GM18511 (cell line): Measurements from ENCODE around the gene RASAL2.

Experiments
- ATAC-seq: cut with Tn5 transposase; IDR thresholded peaks from one replicate; pipeline ENCODE4 v1.9.1; 2021; ENCODE audit warnings: mild to moderate bottlenecking, moderate library complexity; ENCODE audit not compliant: unreplicated experiment

Gene RASAL2

DNA sequence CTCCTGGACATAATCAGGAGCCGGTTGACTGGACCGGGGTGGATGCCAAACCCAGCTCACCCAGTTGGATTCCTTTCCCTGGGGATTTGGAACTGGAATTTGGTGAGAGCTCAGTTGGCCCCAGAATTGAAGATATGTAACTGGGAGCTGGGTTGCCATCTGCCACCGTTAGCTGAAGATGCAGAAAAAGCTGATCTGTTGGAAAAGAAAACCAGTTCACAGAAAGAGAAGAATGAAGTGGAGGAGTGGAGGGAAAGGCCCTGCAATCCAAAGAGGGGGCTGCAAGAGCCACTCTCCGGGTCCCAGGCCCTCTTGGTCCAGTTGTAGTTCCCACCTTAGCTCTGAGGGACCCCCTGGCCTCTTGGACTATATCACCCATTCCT is 435.0 kb downstream of the RASAL2 start:
- ATAC-seq, result no peak

- ATAC-seq, result no peak
Observed at GRCh38 chr1:178529364-178530036, 435.6 kb downstream of the RASAL2 start.

DNA sequence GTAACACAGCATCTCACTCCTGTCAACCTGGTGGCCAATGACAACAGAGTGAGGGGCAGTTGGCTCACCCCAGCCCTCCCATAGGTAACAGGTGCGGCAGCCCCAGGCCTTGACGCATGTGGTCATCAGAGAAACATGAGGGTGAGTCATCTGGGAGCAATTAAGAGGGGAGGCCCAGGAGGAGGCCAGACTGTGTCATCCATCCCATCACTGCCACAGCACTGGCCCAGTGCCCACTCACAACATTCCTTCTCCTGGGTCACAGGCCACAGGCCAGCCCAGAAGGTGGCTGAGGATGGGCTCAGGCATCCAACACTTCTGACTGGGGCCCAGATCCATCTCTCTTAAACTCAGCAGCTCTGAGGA is 436.1 kb downstream of the RASAL2 start:
- ATAC-seq, result no peak

DNA sequence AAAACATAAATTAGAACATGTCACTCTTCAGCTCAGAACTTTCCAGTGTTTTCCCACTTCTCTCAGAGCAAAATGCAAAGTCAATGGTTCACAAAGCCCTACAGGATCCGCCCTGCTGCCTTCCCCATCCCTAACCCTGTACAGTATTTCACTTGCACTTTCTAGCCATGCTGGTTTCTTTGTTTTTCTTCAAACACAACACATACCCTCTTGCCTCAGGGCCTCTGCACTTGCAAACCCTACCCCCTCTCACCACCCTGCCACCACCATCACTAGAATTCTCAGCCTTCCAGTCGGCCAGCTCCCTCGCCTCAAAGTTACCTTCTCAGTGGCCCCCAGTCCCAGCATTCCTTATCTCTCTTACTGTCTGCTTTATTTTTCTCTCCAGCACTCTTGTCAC is 436.6 kb downstream of the RASAL2 start:
- no peak for ATAC-seq

GRCh38 chr1:178531887-178532286 is 438.0 kb downstream of the RASAL2 start:
- peak; percentile 45 for ATAC-seq

- ATAC-seq, result peak; percentile 92
Observed at GRCh38 chr1:178532392-178532791, 438.5 kb downstream of the RASAL2 start.

- no peak for ATAC-seq
Observed at GRCh38 chr1:178533121-178533946, 439.4 kb downstream of the RASAL2 start.
